ENCODE data around the gene ZNF200.
"Not testable (repeated sequence)": the region's sequence is repeated elsewhere in the genome, so short reads cannot be mapped to it uniquely, and the experiment has no call there.

ZNF200 gene

GRCh38 chr16:3187798-3188674 lies 46.9 kb downstream of the ZNF200 start, which contains the start of gene OR1F1:
OR1F1 (plus strand) TSS chr16:3188204.
- Mint-ChIP-seq H3K4me1 (ENCODE audit: low read depth in 2 of 2) (peaks cover 50 to 52% of the 10 kb centered on the region in 2 donors), H3K27ac (peak within 1 kb of the TSS; percentile 42 to 92), H3K36me3 (ENCODE audit: insufficient read depth) (peaks cover 66% of the 10 kb centered on the region), H3K4me3 (peak within 1 kb of the TSS; percentile 84 to 85), H3K27me3 (peaks cover 61 to 87% of the 10 kb centered on the region in 2 donors), H3K9me3 (peaks cover 4 to 9% of the 10 kb centered on the region in 2 donors)
- peak; percentile 51 to 64 (median 54) for DNase-seq
- peak; percentile 73 for ATAC-seq (replicated peaks)

GRCh38 chr16:3186946-3187690 lies 47.8 kb downstream of the ZNF200 start:
- DNase-seq, result no peak
- H3K27ac Mint-ChIP-seq, result peak overlapping the region in 1 of 2 donors; percentile 92
- H3K36me3 Mint-ChIP-seq (ENCODE audit: insufficient read depth), result peaks cover 67% of the 10 kb centered on the region
- peaks cover 58% of the 10 kb centered on the region in 2 donors for H3K4me1 Mint-ChIP-seq (ENCODE audit: low read depth in 2 of 2)
- ATAC-seq (replicated peaks), result no peak
- peak overlapping the region in 1 of 2 donors; percentile 85 for H3K4me3 Mint-ChIP-seq
- peaks cover 70 to 92% of the 10 kb centered on the region in 2 donors for H3K27me3 Mint-ChIP-seq
- peaks cover 4 to 9% of the 10 kb centered on the region in 2 donors for H3K9me3 Mint-ChIP-seq

GRCh38 chr16:3183445-3184139 lies 51.4 kb downstream of the ZNF200 start:
- peaks cover 41% of the 10 kb centered on the region for H3K36me3 Mint-ChIP-seq (ENCODE audit: insufficient read depth)
- peaks cover 32 to 33% of the 10 kb centered on the region in 2 donors for H3K4me1 Mint-ChIP-seq (ENCODE audit: low read depth in 2 of 2)
- peaks cover 71 to 92% of the 10 kb centered on the region in 2 donors for H3K27me3 Mint-ChIP-seq
- ATAC-seq (replicated peaks) (no peak), DNase-seq (no peak)
- peak overlapping the region; percentile 72 to 81 for H3K4me3 Mint-ChIP-seq
- H3K9me3 Mint-ChIP-seq, result peaks cover 4 to 9% of the 10 kb centered on the region in 2 donors
- H3K27ac Mint-ChIP-seq, result peak overlapping the region; percentile 84 to 92

GRCh38 chr16:3182608-3183444 lies 52.1 kb downstream of the ZNF200 start:
- Mint-ChIP-seq H3K4me1 (ENCODE audit: low read depth in 2 of 2) (peaks cover 26 to 28% of the 10 kb centered on the region in 2 donors), H3K27me3 (peaks cover 74 to 92% of the 10 kb centered on the region in 2 donors)
- DNase-seq, result no peak

GRCh38 chr16:3182293-3182607 lies 52.7 kb downstream of the ZNF200 start:
- H3K4me1 Mint-ChIP-seq (ENCODE audit: low read depth in 2 of 2), result peaks cover 21 to 22% of the 10 kb centered on the region in 2 donors
- peak overlapping the region; percentile 72 to 81 for H3K4me3 Mint-ChIP-seq
- peaks cover 27% of the 10 kb centered on the region for H3K36me3 Mint-ChIP-seq (ENCODE audit: insufficient read depth)
- not testable (repeated sequence) for ATAC-seq (replicated peaks); H3K9me3 Mint-ChIP-seq; DNase-seq
- peaks cover 74 to 92% of the 10 kb centered on the region in 2 donors for H3K27me3 Mint-ChIP-seq
- H3K27ac Mint-ChIP-seq, result peak overlapping the region; percentile 84 to 92

More at GRCh38 chr16:3182608-3183444, 52.1 kb downstream of the ZNF200 start:
- peaks cover 4 to 8% of the 10 kb centered on the region in 2 donors for H3K9me3 Mint-ChIP-seq
- peak overlapping the region; percentile 72 to 81 for H3K4me3 Mint-ChIP-seq
- peak overlapping the region; percentile 84 to 92 for H3K27ac Mint-ChIP-seq
- peaks cover 33% of the 10 kb centered on the region for H3K36me3 Mint-ChIP-seq (ENCODE audit: insufficient read depth)
- peak; percentile 28 for ATAC-seq (replicated peaks)

GRCh38 chr16:3180445-3180878 lies 54.5 kb downstream of the ZNF200 start:
- ATAC-seq (replicated peaks), result no peak
- H3K4me3 Mint-ChIP-seq, result no peak overlapping the region
- DNase-seq, result no peak
- H3K36me3 Mint-ChIP-seq (ENCODE audit: insufficient read depth), result peaks cover 23% of the 10 kb centered on the region
- peaks cover 20 to 21% of the 10 kb centered on the region in 2 donors for H3K4me1 Mint-ChIP-seq (ENCODE audit: low read depth in 2 of 2)
- no peak overlapping the region for H3K27ac Mint-ChIP-seq
- H3K9me3 Mint-ChIP-seq, result peaks cover 0 to 4% of the 10 kb centered on the region in 2 donors
- peaks cover 83 to 92% of the 10 kb centered on the region in 2 donors for H3K27me3 Mint-ChIP-seq

- peaks cover 20 to 21% of the 10 kb centered on the region in 2 donors for H3K4me1 Mint-ChIP-seq (ENCODE audit: low read depth in 2 of 2)
- H3K27ac Mint-ChIP-seq, result no peak overlapping the region
- H3K4me3 Mint-ChIP-seq, result no peak overlapping the region
- H3K36me3 Mint-ChIP-seq (ENCODE audit: insufficient read depth), result peaks cover 22% of the 10 kb centered on the region
- peaks cover 0 to 4% of the 10 kb centered on the region in 2 donors for H3K9me3 Mint-ChIP-seq
- ATAC-seq (replicated peaks), result no peak
- no peak for DNase-seq
- peaks cover 88 to 97% of the 10 kb centered on the region in 2 donors for H3K27me3 Mint-ChIP-seq
Measured at GRCh38 chr16:3179651-3180050, 55.3 kb downstream of the ZNF200 start.

GRCh38 chr16:3175157-3176093 lies 59.5 kb downstream of the ZNF200 start:
- peak overlapping the region in 1 of 2 donors; percentile 65 for H3K27ac Mint-ChIP-seq

GRCh38 chr16:3174618-3175148 lies 60.3 kb downstream of the ZNF200 start:
- peaks cover 20% of the 10 kb centered on the region for H3K36me3 Mint-ChIP-seq (ENCODE audit: insufficient read depth)
- peaks cover 24 to 27% of the 10 kb centered on the region in 2 donors for H3K4me1 Mint-ChIP-seq (ENCODE audit: low read depth in 2 of 2)
- ATAC-seq (replicated peaks) (no peak), DNase-seq (no peak)
- peak overlapping the region; percentile 56 to 60 for H3K4me3 Mint-ChIP-seq
- H3K27me3 Mint-ChIP-seq, result peaks cover 50 to 78% of the 10 kb centered on the region in 2 donors
- no peak overlapping the region for H3K27ac Mint-ChIP-seq
- no peaks in the 10 kb centered on the region for H3K9me3 Mint-ChIP-seq

More at GRCh38 chr16:3175157-3176093, 59.5 kb downstream of the ZNF200 start:
- DNase-seq (no peak), ATAC-seq (replicated peaks) (no peak)
- Mint-ChIP-seq H3K4me1 (ENCODE audit: low read depth in 2 of 2) (peaks cover 24 to 27% of the 10 kb centered on the region in 2 donors), H3K9me3 (no peaks in the 10 kb centered on the region), H3K4me3 (peak overlapping the region; percentile 33 to 34), H3K36me3 (ENCODE audit: insufficient read depth) (peaks cover 20% of the 10 kb centered on the region), H3K27me3 (peaks cover 57 to 85% of the 10 kb centered on the region in 2 donors)

GRCh38 chr16:3173892-3174617 lies 60.9 kb downstream of the ZNF200 start:
- Mint-ChIP-seq H3K36me3 (ENCODE audit: insufficient read depth) (peaks cover 20% of the 10 kb centered on the region), H3K4me1 (ENCODE audit: low read depth in 2 of 2) (peaks cover 24 to 27% of the 10 kb centered on the region in 2 donors), H3K27ac (no peak overlapping the region), H3K4me3 (peak overlapping the region; percentile 56 to 60), H3K27me3 (peaks cover 44 to 72% of the 10 kb centered on the region in 2 donors), H3K9me3 (no peaks in the 10 kb centered on the region)
- no peak for ATAC-seq (replicated peaks)
- no peak for DNase-seq
